Stomach (tissue), 9 donors: ENCODE data around the gene UMAD1. TPM values are rescaled to one million over a fixed set of nuclear protein-coding genes. Genes with fewer than 3 reads are reported as not detected.
"Not testable (repeated sequence)": the region's sequence is repeated elsewhere in the genome, so short reads cannot be mapped to it uniquely, and the experiment has no call there.

ENCODE experiments used
- DNase-seq, 2 donors: peaks; one replicate each; pipeline versions ENCODE4 v3.0.0 to v3.0.0-alpha.2; 2013 to 2019
- H3K27ac ChIP-seq, 5 donors: fragments of 200-600 bp in 4 of 5; sonication (generic) in 4 of 5; one replicate each; pipeline ENCODE4 v1.5.1; 2013 to 2019; ENCODE audit warnings: mild to moderate bottlenecking in 1 of 5, moderate library complexity in 1 of 5
- H3K27me3 ChIP-seq, 3 donors: fragments of 200-600 bp; sonication (generic); one replicate each; pipeline ENCODE4 v1.5.1; 2017 to 2019; ENCODE audit warnings: mixed run types in 1 of 3
- H3K36me3 ChIP-seq, 4 donors: fragments of 200-600 bp; sonication (generic); 1 replicate in 3 of 4; 2 replicates in 1 of 4; pipeline ENCODE4 v1.5.1; 2016 to 2019
- H3K4me1 ChIP-seq, 4 donors: fragments of 200-600 bp; sonication (generic); one replicate each; pipeline ENCODE4 v1.5.1; 2016 to 2019
- H3K4me3 ChIP-seq, 4 donors: fragments of 200-600 bp; sonication (generic) in 3 of 4; one replicate each; pipeline ENCODE4 v1.5.1; 2016 to 2019; ENCODE audit warnings: mild to moderate bottlenecking in 1 of 4
- H3K9me3 ChIP-seq, 4 donors: fragments of 200-600 bp; sonication (generic); one replicate each; pipeline ENCODE4 v1.5.1; 2016 to 2019
- CTCF ChIP-seq, 7 experiments: fragments of 450-650 bp in 4 of 7; fragments of 200-600 bp in 3 of 7; sonication (generic) in 3 of 7; IDR thresholded peaks; one replicate each; pipeline ENCODE4 v1.5.1; 2016 to 2019; ENCODE audit warnings: antibody characterized with exemption in 7 of 7, control low read depth in 2 of 7, mild to moderate bottlenecking in 1 of 7
- EP300 ChIP-seq: sonication (generic); formaldehyde crosslinking; IDR thresholded peaks from one replicate; pipeline ENCODE4 v1.6.1; 2017; ENCODE audit warnings: antibody characterized with exemption
- POLR2A ChIP-seq, 4 donors: fragments of 450-650 bp; IDR thresholded peaks; one replicate each; pipeline ENCODE4 v1.6.1; 2016; ENCODE audit warnings: antibody characterized with exemption in 4 of 4, control low read depth in 2 of 4, mild to moderate bottlenecking in 1 of 4, moderate library complexity in 1 of 4
- POLR2AphosphoS5 ChIP-seq, 3 donors: sonication (generic); formaldehyde crosslinking; IDR thresholded peaks; one replicate each; pipeline ENCODE4 v1.6.1; 2016; ENCODE audit warnings: antibody characterized with exemption in 3 of 3
- WGBS, 5 donors: extraction: QIAGEN DNeasy Blood & Tissue Kit in 3 of 5; methylation state at CpG; one replicate each; pipeline versions ENCODE4 v1.1.5 to v1.1.7; 2013 to 2018; 5-methylcytosine and 5-hydroxymethylcytosine counted together
- intact Hi-C: fragments of 100-400 bp; cut with DNase I; formaldehyde crosslinking; loops from one replicate; pipeline ENCODE4 v1.15.1; 2023; ENCODE audit warnings: low total_unique reads
- polyA plus RNA-seq, 3 donors: library from polyadenylated mRNA; stranded (reverse); fragments of 200-250 nt; gene quantifications; one replicate each; pipeline ENCODE4 v1.2.3, GENCODE V29; 2013
- total RNA-seq, 5 donors: library from RNA; depleted of rRNA; stranded (reverse); fragments of >200 nt; gene quantifications; one replicate each; pipeline versions ENCODE4 v1.1.0 to v1.2.3, GENCODE V29; 2014 to 2016
- donor health status: healthy with polysubstance abuse.
- donor health status: Bipolar disorder and iron deficiency.
- donor health status: healthy.

Gene UMAD1
- total and polyA plus RNA-seq, 8 donors: 7.8 to 175 (median 30.1) TPM

GRCh38 chr7:7819442-7820247 lies 179.1 kb downstream of the UMAD1 start:
- peaks cover 0 to 7% (median 1%) of the 10 kb centered on the region in 4 donors for H3K36me3 ChIP-seq
- WGBS, 5 donors: 76 to 88% (median 83%) methylated on average over 6 of the region's 6 CpGs
- no peak overlapping the region for H3K27ac ChIP-seq
- H3K4me1 ChIP-seq: peaks cover 0 to 15% (median 6%) of the 10 kb centered on the region in 4 donors
- H3K9me3 ChIP-seq: no peaks in the 10 kb centered on the region
- DNase-seq: no peak
- intact Hi-C loops: no loop called here
- no peaks in the 10 kb centered on the region for H3K27me3 ChIP-seq
- no peak overlapping the region for H3K4me3 ChIP-seq
- no peak for TF ChIP-seq POLR2AphosphoS5 (IDR thresholded peaks at IDR 0.05)
- TF ChIP-seq POLR2A (IDR thresholded peaks at IDR 0.05): no peak
- no peak for TF ChIP-seq CTCF (IDR thresholded peaks at IDR 0.05)

DNA sequence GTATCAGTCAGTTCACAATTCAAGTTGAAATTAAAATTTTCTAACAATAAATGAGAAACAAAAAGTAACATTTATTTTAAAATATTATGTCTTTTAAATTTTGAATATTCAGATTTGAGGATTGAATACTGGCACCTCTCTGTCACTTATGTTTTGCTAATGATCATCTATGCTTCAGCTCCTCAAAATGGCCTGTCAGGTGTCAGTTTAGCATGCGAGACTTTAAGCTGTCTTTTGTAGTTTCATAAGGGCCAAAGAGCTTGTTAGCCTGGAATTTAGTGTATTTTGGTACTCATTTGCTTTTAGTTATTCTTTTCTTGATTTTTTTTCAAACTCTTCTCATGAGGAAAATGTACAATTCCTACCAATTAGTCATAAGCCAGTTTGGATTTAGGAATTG lies 179.9 kb downstream of the UMAD1 start:
- DNase-seq: no peak
- Histone ChIP-seq H3K4me1 (peaks cover 0 to 15% (median 6%) of the 10 kb centered on the region in 4 donors), H3K27ac (no peak overlapping the region), H3K4me3 (no peak overlapping the region), H3K27me3 (no peaks in the 10 kb centered on the region), H3K36me3 (peaks cover 0 to 10% (median 4%) of the 10 kb centered on the region in 4 donors), H3K9me3 (no peaks in the 10 kb centered on the region)
- TF ChIP-seq POLR2A (IDR thresholded peaks at IDR 0.05) (no peak), EP300 (no peak), CTCF (IDR thresholded peaks at IDR 0.05) (no peak), POLR2AphosphoS5 (IDR thresholded peaks at IDR 0.05) (no peak)
- intact Hi-C loops: no loop called here
- WGBS, 5 donors: 91 to 97% (median 95%) methylated on average over 1 of the region's 1 CpG

DNA sequence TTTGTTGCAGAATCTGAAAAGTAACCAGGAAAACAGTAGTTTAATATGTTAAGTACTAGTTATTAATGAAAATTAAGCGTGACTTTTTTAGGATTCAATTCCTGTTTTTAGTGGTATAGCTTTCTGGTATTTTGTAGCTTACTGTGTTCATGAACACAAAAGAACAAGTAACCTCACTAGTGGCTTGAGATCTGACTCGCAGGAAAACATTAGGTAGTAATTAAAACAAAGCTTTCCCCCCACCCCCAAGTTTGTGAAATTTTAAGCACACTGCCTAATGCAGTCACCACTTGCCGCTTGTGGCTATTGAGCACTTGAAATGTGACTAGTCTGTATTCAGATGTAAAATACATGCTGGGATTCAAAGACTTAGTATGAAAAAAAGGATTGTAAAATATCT lies 180.4 kb downstream of the UMAD1 start:
- H3K4me3 ChIP-seq: no peak overlapping the region
- H3K27me3 ChIP-seq: no peaks in the 10 kb centered on the region
- TF ChIP-seq POLR2AphosphoS5 (IDR thresholded peaks at IDR 0.05) (no peak), CTCF (IDR thresholded peaks at IDR 0.05) (no peak)
- H3K4me1 ChIP-seq: peaks cover 0 to 15% (median 4%) of the 10 kb centered on the region in 4 donors
- H3K27ac ChIP-seq: no peak overlapping the region
- intact Hi-C loops: no loop called here
- DNase-seq: no peak
- WGBS, 5 donors: 85 to 94% (median 91%) methylated on average over 3 of the region's 3 CpGs
- peaks cover 0 to 13% (median 5%) of the 10 kb centered on the region in 4 donors for H3K36me3 ChIP-seq
- no peaks in the 10 kb centered on the region for H3K9me3 ChIP-seq

GRCh38 chr7:7821517-7821916 lies 181.0 kb downstream of the UMAD1 start:
- Histone ChIP-seq H3K36me3 (peaks cover 0 to 13% (median 5%) of the 10 kb centered on the region in 4 donors), H3K27ac (no peak overlapping the region), H3K27me3 (no peaks in the 10 kb centered on the region), H3K9me3 (no peaks in the 10 kb centered on the region), H3K4me1 (peaks cover 0 to 11% (median 4%) of the 10 kb centered on the region in 4 donors), H3K4me3 (no peak overlapping the region)
- WGBS, 5 donors: 93 to 97% (median 96%) methylated on average over 3 of the region's 3 CpGs
- intact Hi-C loops: no loop called here
- no peak for DNase-seq
- TF ChIP-seq POLR2AphosphoS5 (IDR thresholded peaks at IDR 0.05): no peak
- TF ChIP-seq EP300: no peak
- TF ChIP-seq CTCF (IDR thresholded peaks at IDR 0.05): no peak

- H3K27ac ChIP-seq, intact Hi-C loops, H3K4me3 ChIP-seq, DNase-seq, H3K27me3 ChIP-seq, H3K9me3 ChIP-seq: not testable (repeated sequence)
- Histone ChIP-seq H3K36me3 (peaks cover 0 to 13% (median 5%) of the 10 kb centered on the region in 4 donors), H3K4me1 (peaks cover 0 to 14% (median 4%) of the 10 kb centered on the region in 4 donors)
Measured at GRCh38 chr7:7825294-7825693, 184.7 kb downstream of the UMAD1 start.
